CD4-positive, alpha-beta T cell treated with Interleukin-1 beta for 1 hour (primary cell): ENCODE data around the gene GMPR2.
"Not testable (repeated sequence)": the region's sequence is repeated elsewhere in the genome, so short reads cannot be mapped to it uniquely, and the experiment has no call there.

Experiments used
- DNase-seq, 2 donors: peaks; one replicate each; pipeline ENCODE4 v3.0.0-alpha.2; 2020 to 2022

Gene GMPR2

GRCh38 chr14:24232121-24232644 is 546 bp upstream of the GMPR2 start, which contains the start of gene NEDD8:
TSS of gene NEDD8 (minus strand) at chr14:24232367. CDS start at chr14:24232267, 100 bp downstream.
- peak; percentile 87 to 90 for DNase-seq

- DNase-seq, result no peak
These were observed 773 bp downstream of the GMPR2 start for GRCh38 chr14:24233538-24233866.

GRCh38 chr14:24234095-24235005 is 1.6 kb downstream of the GMPR2 start:
- no peak for DNase-seq

- DNase-seq, result no peak
These were observed 3.3 kb downstream of the GMPR2 start for GRCh38 chr14:24235804-24236688.

- DNase-seq, result no peak
These were observed 4.1 kb downstream of the GMPR2 start for GRCh38 chr14:24236689-24237462.

- no peak for DNase-seq
These were observed 4.8 kb downstream of the GMPR2 start for GRCh38 chr14:24237463-24237955.

- no peak for DNase-seq
These were observed 5.4 kb downstream of the GMPR2 start for GRCh38 chr14:24238123-24238522.

- DNase-seq, result no peak
These were observed 5.9 kb downstream of the GMPR2 start for GRCh38 chr14:24238527-24239037.

GRCh38 chr14:24240110-24240918 is 7.6 kb downstream of the GMPR2 start:
- no peak for DNase-seq

GRCh38 chr14:24241829-24242443 is 9.2 kb downstream of the GMPR2 start:
- peak; percentile 93 to 94 for DNase-seq

GRCh38 chr14:24243336-24243836 is 10.7 kb downstream of the GMPR2 start:
- peak; percentile 15 to 46 for DNase-seq

GRCh38 chr14:24245350-24245749 is 12.6 kb downstream of the GMPR2 start:
- DNase-seq, result not testable (repeated sequence)

- DNase-seq, result peak in 1 of 2 donors; percentile 63
These were observed 14.1 kb downstream of the GMPR2 start for GRCh38 chr14:24246765-24247212.

GRCh38 chr14:24247422-24247821 is 14.7 kb downstream of the GMPR2 start:
- DNase-seq, result no peak

GRCh38 chr14:24249230-24250021 is 16.7 kb downstream of the GMPR2 start:
- no peak for DNase-seq

- no peak for DNase-seq
These were observed 17.6 kb downstream of the GMPR2 start for GRCh38 chr14:24250354-24250753.

GRCh38 chr14:24251880-24252288 is 19.2 kb downstream of the GMPR2 start:
- no peak for DNase-seq

- DNase-seq, result no peak
These were observed 19.8 kb downstream of the GMPR2 start for GRCh38 chr14:24252289-24253124.

GRCh38 chr14:24253936-24254335 is 21.2 kb downstream of the GMPR2 start:
- DNase-seq, result no peak
